Inferior parietal cortex (tissue), 1 donor: ENCODE results near the gene BUD23.

Source experiments
- DNase-seq: peaks from one replicate; pipeline ENCODE4 v3.0.0-alpha.2; 2016; ENCODE audit errors: extremely low spot score

BUD23 gene

DNA sequence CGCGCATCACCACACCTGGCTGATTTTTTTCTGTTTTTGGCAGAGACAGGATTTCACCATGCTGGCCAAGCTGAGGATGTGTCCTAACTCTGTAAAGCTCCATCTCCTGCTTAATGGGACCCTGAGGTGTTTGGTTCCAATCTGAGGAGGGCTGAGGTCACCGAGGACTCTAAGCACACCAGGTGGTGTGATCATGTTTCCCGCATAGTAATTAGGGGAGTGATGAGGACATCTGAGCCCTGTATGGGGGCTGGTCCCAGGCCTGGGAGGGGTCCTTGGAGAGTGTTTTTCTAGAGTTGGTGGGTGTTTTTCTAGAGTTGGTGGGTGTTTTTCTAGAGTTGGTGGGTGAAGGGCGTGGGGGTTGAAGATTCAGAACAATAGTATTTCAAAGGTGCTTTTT is 58.2 kb downstream of the BUD23 start:
- no peak for DNase-seq

DNA sequence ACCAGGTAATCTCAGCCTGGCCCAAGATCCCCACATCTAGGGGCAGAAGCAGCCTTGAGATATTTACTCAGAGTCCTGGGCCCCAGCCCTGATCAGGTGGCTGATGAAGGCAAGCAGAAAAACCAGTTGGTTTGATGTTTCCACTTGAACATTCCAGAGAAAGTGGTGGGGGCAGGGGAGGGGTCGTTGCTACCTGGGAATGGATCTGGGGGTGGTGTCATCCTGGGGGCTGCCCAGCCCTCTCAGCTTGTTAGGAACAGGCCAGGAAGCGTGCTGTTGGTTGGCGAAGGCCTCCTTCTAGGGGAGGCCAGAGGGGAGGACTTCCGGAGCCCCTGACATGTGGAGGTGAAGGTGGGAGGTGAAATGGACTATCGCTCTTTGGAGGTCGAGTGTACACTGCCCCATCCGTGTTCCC is 58.9 kb downstream of the BUD23 start:
- no peak for DNase-seq

DNA sequence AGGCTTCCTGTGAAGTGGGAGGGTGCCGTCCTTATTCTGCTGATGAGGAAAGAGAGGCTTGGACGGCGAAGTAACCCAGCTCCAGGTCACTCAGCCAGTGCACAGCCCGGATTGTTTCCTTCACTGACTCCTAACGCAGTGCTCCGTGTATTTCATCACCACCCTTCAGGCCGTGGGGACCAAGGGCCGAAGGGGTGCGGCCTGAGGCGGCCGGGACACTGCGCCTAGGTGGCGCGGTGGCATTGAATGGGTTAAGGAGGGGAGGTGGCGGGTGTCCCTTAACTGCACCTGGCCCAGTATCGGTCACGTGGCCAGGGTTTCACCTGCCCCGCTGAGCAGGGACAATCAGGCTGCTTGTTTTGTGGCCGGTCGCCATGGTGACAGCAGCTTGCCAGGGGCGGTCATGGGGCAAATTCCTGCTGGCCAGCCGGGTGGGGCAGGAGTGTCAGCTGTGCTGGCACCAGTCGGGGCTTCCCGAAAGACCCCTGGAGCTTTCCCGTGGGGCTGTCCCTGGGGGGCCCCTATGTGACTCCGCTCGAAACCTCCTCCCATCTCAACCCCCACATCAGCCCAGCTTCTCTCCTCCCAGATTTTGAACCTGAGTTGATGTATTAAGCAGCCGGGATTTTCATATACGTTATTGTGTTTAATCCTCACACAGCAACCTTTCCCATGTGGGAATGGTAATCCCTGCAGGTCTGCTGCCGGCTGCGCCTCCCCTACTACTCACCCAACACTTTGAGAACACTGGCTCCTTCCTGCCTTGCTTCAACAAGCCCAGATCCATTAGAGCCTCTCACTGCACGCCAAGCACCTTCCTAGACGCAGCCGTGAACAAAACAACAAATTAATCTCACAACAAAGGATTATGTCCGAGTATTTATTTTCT is 59.6 kb downstream of the BUD23 start:
- no peak for DNase-seq

DNA sequence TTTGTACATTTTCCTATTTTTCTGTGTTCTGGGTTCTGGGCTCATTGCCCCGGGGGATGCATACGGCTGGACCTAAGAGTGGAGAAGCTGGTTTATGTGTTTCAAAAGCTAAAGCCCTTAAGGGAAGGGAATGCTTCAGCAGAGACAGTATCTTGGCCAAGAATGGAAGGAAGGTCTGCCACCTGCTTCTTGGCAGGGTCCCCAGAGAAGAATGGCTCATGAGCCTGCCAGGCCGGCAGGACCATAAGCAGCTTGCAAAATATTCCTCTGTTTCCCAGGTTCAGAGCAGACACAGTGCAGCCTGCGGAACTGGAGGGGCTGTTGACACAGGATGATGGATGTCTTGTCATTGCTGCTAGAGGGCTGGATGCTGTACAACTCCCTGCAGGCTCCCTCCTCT is 63.0 kb downstream of the BUD23 start:
- DNase-seq, result no peak
